NCI-H524 (cell line): Measurements from ENCODE around the gene POU3F3.
A peak's percentile ranks its signal among the peaks of the same experiment; 100 is the strongest.

Experiments
- DNase-seq, 2 experiments: peaks; one replicate each; lab custom pipeline; 2025; lab: John Stamatoyannopoulos, UW

The POU3F3 gene

DNA sequence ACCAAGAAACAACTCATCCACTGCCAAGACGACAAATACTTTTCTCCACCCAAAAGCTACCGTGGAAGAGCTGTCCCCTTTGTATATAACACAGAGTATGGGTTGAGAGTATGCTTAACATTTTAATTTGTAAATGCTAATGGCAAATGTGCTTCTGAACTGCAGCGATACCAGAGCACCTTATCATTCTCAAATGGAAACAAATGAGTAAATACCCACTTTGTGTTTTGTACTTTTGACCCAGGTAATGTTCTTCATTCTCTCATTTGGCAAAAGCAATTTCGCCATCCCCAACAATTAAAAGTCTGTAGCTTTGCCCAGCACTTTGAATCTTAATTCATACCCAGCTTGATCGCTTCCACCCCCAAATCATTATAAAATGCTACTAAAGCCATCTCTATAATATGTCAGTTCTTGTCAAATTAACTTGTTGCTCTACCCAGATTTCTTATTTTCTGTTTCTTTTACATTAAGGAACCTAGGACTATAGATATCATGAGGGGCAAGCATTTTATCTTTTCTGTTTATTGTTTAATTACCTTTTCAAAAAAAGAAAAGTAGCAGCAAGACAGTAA is 6.2 kb upstream of the POU3F3 start:
- DNase-seq, result no peak

DNA sequence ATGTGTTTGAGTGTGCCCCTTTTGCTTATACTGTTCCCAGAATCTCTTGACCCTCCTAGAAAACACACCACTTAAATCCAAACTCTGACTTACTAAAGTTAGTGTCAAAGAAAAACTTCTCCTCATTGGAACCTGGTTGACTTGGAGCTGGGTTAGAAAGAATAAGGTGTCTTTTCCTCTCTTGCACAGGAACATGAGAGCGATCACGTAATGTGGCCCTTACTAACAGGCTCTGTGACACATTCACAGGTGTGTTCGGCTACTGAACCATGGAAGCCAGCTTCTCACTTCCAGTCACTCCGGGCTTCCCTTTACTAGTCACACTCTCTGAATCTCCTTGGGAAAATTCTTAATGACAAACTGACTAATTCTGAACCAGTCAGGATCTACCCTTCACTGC is 5.4 kb upstream of the POU3F3 start:
- DNase-seq, result no peak

DNA sequence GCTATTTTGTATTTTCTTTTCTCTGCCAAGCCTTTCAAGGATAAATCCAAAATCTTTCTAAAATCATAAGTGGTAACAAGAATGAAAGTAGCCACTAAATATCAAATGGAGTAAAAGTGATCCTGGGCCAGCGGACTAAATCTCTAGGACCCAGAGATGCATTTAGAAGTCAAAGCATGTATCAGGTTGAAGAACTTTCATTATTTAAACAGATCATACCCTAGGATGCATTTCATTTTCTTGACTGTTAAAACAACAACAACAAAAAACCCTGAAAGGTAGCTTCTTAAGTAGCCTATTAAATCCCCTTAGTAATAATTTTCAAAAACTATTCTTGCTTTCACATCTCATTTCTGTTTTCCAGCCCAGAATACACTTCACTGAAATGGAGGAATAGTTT is 4.8 kb upstream of the POU3F3 start:
- no peak for DNase-seq

DNA sequence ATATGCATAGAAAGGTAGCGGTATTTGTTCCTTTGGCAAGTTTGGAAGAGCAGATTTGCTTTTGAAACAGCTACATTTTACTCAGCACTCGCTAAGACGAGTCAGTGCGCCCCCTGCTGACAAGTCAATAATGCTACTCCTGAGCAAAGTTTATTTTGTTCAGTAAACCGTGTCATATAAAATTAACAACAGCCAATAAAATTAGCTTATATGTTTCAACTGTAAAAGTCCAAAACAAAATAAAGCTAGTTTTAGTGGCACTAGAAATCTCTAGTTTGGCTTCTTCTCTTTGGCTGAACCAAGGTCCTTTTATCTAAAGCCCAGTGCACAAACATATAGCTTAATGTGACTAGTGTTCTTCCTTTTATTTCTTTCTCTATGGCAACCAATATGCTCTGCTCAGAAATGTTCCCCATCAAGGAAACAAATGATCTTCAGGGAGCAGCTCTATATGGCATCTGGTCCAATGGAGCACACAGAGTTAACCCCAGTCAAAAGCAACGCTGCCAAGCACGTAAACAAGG is 4.2 kb upstream of the POU3F3 start:
- DNase-seq, result peak in 1 of 2 experiments; percentile 69

DNA sequence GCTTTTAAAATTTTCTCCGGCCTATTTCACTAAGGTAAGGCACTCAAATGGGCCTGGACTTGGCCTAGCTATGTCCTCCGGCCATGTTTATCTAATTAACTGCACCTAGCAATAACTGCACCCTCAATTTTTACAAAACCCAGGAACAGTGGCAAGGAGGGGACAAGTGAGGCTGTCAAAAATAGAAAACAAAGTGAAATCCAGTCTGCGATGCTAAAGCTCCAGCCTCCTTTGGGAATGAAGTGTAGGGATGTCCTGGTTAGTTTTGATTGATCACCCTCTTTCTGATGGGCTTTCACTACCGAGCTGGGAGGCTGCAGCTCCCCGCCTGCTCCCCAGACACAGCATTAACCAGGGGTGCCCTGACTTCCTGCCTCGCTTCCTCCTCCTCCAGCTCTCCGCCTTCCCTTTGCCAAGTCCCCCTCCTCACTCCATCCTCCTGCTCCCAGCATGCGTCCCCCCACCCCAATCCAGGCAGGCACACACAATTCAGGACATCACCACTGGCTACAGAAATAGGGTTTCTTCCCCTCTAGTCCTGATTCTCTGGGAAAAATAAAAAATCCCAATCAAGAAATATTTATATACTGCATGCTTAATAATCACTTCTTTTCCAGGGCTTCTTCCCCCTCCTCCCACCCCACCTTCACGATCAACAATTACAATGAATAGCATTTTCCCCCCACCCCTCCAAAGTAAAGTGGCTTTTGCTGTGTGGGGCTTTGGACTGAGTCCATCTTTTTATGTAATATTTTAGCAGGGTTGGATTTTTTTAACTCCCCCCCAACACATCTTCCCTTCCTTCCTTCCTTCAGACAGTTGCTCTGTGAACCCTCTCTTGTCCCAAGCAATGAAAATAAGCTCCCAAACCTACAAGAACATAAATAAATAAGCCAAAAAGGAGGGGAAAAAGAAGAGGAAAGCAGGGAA is 3.3 kb upstream of the POU3F3 start:
- DNase-seq, result peak in 1 of 2 experiments; percentile 5

DNA sequence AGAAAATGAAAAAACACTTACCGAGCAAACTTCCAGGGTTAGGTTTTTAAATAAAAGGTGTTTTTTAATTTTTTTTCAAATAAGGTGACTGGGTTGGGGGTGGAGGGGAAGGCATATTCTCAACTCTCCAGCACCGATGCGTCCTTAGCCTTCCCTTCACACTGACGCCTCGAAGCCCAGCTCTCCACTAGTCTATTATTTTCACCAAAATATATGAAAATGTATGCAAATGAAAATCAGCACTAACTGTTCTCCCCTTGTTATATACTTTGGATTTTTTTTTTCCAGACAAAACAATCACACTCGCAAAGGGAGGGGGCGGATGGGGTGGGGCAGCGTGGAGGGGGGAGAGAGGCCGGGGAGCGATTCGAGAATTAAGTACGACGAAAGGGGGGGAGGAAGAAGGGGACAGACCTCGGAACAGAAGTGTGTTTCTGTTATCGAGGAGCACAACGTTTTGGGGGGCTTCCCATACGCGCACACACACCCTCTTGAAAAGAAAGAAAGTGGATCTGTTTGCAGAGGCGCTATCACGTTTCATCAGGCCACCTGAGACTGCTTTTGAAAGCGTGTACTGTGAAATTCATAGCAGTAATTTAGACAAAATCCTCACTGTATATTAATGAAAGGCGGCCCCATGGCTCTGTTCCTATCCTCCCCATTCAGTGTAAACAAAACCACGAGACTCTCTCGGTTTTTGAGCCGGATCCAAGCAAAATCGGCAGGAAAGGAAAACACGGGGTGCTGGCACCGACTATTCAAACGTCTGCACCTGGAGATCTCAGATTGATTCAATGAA is 2.4 kb upstream of the POU3F3 start:
- DNase-seq, result peak in 1 of 2 experiments; percentile 52

DNA sequence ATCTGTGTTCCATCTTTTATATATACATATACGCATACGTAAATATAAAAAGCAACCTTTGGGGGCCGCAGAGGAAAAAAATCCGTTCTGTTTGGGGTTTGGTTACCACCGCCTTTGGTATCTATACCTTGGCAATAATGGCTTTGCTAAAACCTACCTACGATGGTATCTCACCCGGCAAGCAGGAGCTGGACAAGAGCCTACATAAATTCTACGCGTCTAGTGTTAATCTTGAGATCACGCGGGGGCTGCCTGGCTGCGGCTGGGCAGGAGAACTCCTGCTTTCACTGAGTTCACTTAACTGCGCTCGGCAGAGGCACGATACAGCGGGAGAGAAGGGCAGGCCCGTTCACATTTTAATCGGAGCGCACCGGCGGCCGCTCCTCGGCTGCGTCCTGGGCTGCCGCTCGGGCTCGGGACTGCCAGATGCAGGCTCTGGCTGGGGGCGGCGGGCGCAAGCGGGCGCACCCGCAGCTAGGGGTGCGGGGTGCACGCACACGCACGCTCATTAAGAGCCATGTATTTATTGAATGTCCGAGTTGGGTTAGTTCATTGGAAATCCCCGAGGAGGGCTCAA is 1.7 kb upstream of the POU3F3 start:
- peak in 1 of 2 experiments; percentile 50 for DNase-seq

DNA sequence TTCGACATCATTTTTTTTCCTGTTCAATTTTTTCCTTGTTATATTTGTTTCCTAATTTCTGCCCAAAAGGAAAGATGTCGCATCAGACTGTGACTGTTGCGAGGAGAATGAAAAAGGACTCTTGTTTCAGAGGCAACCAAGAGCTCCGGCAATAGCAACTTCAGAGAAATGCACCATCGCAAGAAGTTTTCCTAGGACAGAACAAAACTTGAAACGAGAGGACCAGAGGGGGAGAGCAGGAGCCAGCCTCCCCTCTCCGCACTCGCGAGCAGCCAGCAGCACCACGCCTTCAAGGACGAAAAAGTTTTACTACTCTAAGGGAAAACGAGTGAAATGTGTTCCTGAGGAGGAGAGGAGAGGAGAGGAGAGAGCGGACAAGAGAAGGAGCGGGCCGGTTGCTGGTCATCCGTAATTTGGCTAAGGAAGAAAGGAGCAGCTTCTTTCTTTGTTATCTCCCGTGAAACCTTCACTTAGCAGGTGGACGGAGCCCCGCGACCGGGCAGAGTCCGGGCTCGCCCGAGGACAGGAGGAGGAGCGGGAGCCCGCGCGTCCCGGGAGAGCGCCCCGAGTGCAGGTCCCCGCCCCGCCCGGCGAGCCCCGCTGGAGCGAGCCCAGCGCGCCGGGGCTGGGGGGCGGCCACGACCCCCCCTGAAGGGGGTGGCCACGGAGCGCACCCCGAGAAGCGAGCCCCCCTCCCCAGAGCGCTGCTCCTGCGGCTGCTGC is 744 bp downstream of the POU3F3 start:
- peak in 1 of 2 experiments; percentile 31 for DNase-seq

DNA sequence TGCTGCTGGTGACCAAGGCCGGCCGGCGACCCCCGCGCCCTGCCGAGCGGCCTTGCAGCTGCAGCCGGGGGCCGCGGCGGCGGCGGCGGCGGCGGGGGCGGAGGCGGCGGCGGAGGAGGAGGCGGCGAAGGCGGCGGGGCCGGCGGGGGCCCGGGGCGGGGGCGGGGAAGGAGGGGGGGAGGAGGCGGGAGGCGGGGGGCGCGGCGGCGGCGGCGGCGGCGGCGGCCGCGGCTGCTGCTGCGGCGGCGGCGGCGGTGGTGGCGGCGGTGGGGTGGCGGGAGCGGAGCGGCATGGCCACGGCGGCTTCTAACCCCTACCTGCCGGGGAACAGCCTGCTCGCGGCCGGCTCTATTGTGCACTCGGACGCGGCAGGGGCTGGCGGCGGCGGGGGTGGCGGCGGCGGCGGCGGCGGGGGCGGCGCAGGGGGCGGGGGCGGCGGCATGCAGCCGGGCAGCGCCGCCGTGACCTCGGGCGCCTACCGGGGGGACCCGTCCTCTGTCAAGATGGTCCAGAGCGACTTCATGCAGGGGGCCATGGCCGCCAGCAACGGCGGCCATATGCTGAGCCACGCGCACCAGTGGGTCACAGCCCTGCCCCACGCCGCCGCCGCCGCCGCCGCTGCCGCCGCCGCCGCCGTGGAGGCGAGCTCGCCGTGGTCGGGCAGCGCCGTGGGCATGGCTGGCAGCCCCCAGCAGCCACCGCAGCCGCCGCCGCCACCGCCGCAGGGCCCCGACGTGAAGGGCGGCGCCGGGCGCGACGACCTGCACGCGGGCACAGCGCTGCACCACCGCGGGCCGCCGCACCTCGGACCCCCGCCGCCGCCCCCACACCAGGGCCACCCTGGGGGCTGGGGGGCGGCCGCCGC is 1.5 kb downstream of the POU3F3 start:
- DNase-seq, result peak in 1 of 2 experiments; percentile 4

DNA sequence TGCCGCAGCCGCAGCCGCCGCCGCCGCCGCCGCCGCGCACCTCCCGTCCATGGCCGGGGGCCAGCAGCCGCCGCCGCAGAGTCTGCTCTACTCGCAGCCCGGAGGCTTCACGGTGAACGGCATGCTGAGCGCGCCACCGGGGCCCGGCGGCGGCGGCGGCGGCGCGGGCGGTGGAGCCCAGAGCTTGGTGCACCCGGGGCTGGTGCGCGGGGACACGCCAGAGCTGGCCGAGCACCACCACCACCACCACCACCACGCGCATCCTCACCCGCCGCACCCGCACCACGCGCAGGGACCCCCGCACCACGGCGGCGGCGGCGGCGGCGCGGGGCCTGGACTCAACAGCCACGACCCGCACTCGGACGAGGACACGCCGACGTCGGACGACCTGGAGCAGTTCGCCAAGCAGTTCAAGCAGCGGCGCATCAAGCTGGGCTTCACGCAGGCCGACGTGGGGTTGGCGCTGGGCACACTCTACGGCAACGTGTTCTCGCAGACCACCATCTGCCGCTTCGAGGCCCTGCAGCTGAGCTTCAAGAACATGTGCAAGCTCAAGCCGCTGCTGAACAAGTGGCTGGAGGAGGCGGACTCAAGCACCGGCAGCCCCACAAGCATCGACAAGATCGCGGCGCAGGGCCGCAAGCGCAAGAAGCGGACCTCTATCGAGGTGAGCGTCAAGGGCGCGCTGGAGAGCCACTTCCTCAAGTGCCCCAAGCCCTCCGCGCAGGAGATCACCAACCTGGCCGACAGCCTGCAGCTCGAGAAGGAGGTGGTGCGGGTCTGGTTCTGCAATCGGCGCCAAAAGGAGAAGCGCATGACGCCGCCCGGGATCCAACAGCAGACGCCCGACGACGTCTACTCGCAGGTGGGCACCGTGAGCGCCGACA is 2.4 kb downstream of the POU3F3 start:
- DNase-seq, result peak; percentile 38 to 65

DNA sequence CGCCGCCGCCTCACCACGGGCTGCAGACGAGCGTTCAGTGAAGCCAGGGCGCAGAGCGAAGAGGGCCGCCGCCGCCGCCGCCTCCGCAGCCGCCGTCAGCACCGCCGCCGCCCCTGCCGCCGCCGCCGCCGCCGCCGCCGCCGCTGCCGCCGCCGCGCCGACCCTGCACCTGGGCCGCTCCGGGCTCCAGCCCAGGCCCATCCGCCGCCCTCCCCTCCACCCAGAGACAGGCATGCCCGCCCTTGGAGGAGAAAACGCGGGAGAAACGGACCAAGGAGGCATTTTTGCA is 3.0 kb downstream of the POU3F3 start:
- no peak for DNase-seq

DNA sequence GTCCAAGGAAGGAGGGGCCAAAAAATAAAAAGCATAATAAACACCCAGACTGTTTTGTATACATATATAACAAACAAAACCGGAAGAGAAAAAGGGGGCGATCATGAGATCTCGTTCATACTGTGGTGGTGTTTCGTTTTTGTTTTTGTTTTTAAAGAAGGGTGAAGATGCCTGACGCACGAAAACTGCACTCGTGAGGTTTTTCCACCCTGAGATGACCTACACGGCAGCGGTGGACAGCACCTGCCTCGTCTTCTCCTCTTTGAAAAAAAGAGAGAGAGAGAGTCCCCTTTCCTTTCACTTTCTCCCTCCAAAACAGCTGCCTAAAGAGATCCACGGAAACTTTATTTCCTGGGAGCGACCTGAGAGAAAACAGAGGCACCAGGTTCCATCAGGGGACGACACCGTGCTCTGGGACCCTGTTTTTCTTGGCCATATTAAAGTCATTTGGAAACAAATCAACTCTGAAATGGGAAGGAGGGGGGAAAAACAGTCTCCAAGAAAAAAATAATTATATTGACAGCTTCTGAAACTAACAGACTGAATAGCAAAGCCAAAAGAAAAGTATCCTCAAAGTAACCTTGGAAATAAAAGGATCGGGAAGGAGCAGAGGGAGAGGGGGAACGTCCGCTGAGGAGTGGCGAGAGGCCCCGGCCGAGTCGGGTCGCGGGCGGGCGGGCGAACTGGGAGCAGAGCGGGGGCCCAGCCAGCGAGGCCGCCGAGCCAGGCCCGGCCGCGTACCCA is 3.5 kb downstream of the POU3F3 start:
- DNase-seq, result peak in 1 of 2 experiments; percentile 18

DNA sequence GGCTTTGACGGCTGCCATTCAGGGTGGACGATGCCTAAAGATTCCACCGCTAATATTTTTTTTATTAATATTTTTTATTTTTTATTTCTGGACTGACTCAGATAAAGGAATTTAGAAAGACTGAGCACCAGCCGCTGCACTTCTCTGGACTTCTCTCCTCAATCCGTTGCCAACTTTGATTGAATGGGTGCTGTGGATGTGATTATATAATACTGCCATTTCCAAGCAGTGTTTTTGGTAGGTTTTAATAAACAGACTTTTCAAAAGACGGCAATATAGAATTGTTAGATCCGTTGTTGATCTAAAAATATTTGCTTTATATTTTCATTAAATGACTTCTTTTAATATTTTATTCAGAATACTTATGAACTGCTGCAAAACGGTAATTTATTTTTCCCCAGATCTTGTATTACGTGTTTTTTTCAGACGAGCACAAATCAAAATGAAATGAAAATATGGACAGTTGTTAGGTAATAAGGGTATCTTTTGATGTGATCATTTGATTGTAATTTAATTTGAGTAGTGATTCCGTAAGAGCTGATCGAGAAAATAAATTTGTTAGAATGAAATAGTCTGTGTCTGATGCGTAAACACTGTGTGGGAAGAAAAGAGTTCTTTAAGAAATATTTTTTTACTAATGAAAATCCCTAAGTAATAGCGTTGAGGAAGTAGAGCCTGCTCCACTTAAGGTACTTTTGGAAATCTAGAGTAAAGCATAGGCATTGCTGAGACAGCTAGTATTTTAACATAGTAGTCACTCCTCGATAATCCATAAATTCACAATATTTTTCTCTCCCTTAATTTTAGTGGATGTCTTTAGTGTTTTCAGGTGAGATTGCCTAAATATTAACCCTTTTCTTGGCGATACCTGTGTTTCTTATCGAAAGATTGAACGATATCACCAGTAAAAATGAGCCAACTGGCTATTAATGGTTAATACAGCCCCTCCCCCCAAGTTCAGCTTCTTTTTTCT is 4.4 kb downstream of the POU3F3 start:
- DNase-seq, result peak; percentile 46 to 52

DNA sequence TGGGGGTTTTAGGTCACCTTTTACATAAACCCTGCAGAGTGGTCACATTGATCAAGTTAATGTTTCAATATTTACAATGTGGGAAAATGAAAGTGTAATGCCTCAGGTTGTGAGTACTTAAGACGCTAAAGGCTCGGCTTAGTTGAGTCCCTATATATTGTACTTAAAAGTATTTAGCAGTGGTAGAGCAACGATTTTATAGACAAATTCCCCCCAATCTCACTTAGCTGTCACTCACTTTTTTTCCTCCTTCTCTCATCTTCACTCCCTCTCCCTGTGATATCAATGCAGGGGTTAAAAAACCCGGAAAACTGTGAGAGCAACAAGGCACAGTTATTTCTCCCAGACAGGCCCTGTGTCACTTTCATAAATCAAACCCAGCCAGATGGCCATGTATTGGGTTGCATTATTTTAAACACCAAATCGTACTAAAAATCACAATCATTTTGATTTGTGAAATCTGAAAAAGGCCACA is 5.4 kb downstream of the POU3F3 start:
- DNase-seq, result peak; percentile 47 to 79

DNA sequence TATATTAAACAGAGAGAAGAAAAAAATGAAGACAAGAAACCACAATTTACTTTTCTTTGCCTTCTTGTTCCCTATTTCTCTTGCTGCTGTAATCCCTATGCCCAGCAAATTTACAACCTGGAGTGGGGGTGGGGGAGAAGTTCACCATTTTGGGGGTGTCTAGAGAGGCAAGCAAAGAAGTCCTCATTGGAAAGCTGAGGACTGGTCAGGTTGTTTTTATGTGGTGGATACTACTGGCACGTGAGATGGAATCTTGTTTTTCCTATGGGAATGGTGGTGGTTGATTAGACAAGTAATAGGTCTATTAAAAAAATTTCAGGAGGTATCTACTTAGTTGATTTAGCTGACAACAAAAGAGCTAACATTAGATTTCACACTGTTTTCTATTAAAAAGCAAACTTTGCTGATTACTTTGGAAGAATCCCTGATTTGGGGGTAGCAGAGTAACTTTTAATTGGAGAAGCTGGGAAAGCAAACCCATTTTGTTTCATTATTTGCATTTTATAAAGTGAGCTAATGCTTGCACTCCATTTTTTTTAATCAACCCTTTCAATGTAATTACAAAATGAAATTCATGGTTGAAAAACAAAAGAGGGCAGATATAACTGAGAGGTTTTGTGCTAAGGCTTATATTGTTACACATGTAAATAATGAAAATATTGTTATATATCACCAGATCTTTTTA is 6.0 kb downstream of the POU3F3 start:
- peak; percentile 47 to 68 for DNase-seq

DNA sequence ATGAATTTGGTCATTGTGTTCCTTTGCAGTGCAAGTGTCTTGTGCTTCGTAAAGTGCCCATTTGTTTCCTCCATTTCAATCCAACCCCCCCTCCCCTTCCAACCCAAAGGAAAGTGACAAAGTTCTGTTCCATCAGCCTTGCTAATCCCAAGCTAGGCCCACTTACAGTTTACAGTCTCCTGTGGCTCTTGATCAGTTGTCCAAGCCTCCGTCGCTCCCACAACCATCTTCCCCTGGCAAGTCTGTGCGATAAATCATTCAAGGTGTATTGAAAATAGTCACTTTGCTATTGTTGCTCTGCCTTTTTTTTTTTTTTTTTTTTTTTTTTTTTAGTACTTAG is 6.5 kb downstream of the POU3F3 start:
- peak; percentile 54 to 76 for DNase-seq
